ENCODE measurements around the gene TIMM8B. TPM values are rescaled to one million over a fixed set of nuclear protein-coding genes. Genes with fewer than 3 reads are reported as not detected.
A peak's percentile ranks its signal among the peaks of the same experiment; 100 is the strongest.

TIMM8B gene
- total and polyA plus RNA-seq, 10 of the 15 experiments (the other 5 are each of a cell fraction or from before 2014, with no cell fraction given): 64.9 to 271 (median 139) TPM

GRCh38 chr11:112057170-112057569 is 29.4 kb downstream of the TIMM8B start (continued):
- no peak for TF ChIP-seq KDM1A (IDR thresholded peaks at IDR 0.05; ENCODE audit: borderline replicate concordance)

- H3K4me1 ChIP-seq (ENCODE audit: control insufficient read depth, insufficient read depth, low read length): peaks cover 36% of the 10 kb centered on the region
- no peak for TF ChIP-seq SREBF2 (IDR thresholded peaks at IDR 0.05; ENCODE audit: low read length)
- no peak for TF ChIP-seq STAT1 (conservative IDR thresholded peaks at IDR 0.05)
- no peak for TF ChIP-seq IKZF1 (conservative IDR thresholded peaks at IDR 0.05)
- no peak for TF ChIP-seq EGR1 (IDR thresholded peaks at IDR 0.05; ENCODE audit: borderline replicate concordance in 1 of 2, low read depth in 2 of 2, low read length in 2 of 2)
- TF ChIP-seq MYB (IDR thresholded peaks at IDR 0.05; ENCODE audit: borderline replicate concordance, low read depth, low read length): no peak
- TF ChIP-seq, protein P1, sequence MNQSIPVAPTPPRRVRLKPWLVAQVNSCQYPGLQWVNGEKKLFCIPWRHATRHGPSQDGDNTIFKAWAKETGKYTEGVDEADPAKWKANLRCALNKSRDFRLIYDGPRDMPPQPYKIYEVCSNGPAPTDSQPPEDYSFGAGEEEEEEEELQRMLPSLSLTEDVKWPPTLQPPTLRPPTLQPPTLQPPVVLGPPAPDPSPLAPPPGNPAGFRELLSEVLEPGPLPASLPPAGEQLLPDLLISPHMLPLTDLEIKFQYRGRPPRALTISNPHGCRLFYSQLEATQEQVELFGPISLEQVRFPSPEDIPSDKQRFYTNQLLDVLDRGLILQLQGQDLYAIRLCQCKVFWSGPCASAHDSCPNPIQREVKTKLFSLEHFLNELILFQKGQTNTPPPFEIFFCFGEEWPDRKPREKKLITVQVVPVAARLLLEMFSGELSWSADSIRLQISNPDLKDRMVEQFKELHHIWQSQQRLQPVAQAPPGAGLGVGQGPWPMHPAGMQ (IDR thresholded peaks at IDR 0.05; ENCODE audit: borderline replicate concordance): no peak
- TF ChIP-seq FOXM1 (IDR thresholded peaks at IDR 0.05; ENCODE audit: low read depth, low read length): no peak
- TF ChIP-seq CREB1 (IDR thresholded peaks at IDR 0.05; ENCODE audit: low read depth): no peak
- no peak for TF ChIP-seq NKRF (conservative IDR thresholded peaks at IDR 0.05)
- no peak for TF ChIP-seq TARDBP (IDR thresholded peaks at IDR 0.05; ENCODE audit: borderline replicate concordance)
- TF ChIP-seq TCF3 (IDR thresholded peaks at IDR 0.05; ENCODE audit: borderline replicate concordance, insufficient read depth, low read depth, low read length): no peak
- no peak for TF ChIP-seq MXI1 (IDR thresholded peaks at IDR 0.05; ENCODE audit: low read depth, low read length)
- no peak for TF ChIP-seq CBFB (IDR thresholded peaks at IDR 0.05; ENCODE audit: low read depth)
- no peak for TF ChIP-seq GABPA (IDR thresholded peaks at IDR 0.05; ENCODE audit: low read depth)
- TF ChIP-seq, protein P2, sequence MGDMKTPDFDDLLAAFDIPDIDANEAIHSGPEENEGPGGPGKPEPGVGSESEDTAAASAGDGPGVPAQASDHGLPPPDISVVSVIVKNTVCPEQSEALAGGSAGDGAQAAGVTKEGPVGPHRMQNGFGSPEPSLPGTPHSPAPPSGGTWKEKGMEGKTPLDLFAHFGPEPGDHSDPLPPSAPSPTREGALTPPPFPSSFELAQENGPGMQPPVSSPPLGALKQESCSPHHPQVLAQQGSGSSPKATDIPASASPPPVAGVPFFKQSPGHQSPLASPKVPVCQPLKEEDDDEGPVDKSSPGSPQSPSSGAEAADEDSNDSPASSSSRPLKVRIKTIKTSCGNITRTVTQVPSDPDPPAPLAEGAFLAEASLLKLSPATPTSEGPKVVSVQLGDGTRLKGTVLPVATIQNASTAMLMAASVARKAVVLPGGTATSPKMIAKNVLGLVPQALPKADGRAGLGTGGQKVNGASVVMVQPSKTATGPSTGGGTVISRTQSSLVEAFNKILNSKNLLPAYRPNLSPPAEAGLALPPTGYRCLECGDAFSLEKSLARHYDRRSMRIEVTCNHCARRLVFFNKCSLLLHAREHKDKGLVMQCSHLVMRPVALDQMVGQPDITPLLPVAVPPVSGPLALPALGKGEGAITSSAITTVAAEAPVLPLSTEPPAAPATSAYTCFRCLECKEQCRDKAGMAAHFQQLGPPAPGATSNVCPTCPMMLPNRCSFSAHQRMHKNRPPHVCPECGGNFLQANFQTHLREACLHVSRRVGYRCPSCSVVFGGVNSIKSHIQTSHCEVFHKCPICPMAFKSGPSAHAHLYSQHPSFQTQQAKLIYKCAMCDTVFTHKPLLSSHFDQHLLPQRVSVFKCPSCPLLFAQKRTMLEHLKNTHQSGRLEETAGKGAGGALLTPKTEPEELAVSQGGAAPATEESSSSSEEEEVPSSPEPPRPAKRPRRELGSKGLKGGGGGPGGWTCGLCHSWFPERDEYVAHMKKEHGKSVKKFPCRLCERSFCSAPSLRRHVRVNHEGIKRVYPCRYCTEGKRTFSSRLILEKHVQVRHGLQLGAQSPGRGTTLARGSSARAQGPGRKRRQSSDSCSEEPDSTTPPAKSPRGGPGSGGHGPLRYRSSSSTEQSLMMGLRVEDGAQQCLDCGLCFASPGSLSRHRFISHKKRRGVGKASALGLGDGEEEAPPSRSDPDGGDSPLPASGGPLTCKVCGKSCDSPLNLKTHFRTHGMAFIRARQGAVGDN (IDR thresholded peaks at IDR 0.05): no peak
- no peak for TF ChIP-seq MEF2A (IDR thresholded peaks at IDR 0.05; ENCODE audit: insufficient read depth, low read depth, low read length)
These were observed 34.8 kb downstream of the TIMM8B start for GRCh38 chr11:112051768-112052167.

More at GRCh38 chr11:112051768-112052167, 34.8 kb downstream of the TIMM8B start:
- ChIA-PET RAD21 (ENCODE audit: unreplicated experiment) (no interaction called here), SMC1A (ENCODE audit: uncharacterized antibody, unreplicated experiment) (interaction anchor here (1.3 to 2.2 kb wide), 2 partner anchors 9 to 31 kb away, joined by 3 to 8 read pairs; no protein-coding TSS in a partner anchor), CTCF (no interaction called here), POLR2A (no interaction called here)
- Histone ChIP-seq H4K20me1 (ENCODE audit: control insufficient read depth, insufficient read depth) (no peaks in the 10 kb centered on the region), H2AFZ (ENCODE audit: control insufficient read depth, low read depth, low read length) (no peak overlapping the region), H3K4me2 (ENCODE audit: control insufficient read depth, insufficient read depth) (peak overlapping the region; percentile 68), H3K79me2 (ENCODE audit: control insufficient read depth, insufficient read depth, low read length) (peaks cover 3% of the 10 kb centered on the region), H3K27ac (ENCODE audit: control insufficient read depth, insufficient read depth) (peak overlapping the region; percentile 72), H3K4me3 (no peak overlapping the region), H3K36me3 (ENCODE audit: control insufficient read depth in 2 of 2, insufficient read depth in 2 of 2, low read length in 1 of 2) (peaks cover 1 to 26% of the 10 kb centered on the region in 2 experiments), H3K9me3 (replicated peaks; ENCODE audit: control insufficient read depth, insufficient read depth, low read length) (no peaks in the 10 kb centered on the region; the same call in 1 of the 3 replicates), H3K27me3 (replicated peaks in 1 of 2; ENCODE audit: control insufficient read depth in 2 of 2, insufficient read depth in 2 of 2, low read length in 1 of 2) (no peaks in the 10 kb centered on the region), H3K9ac (ENCODE audit: control insufficient read depth, insufficient read depth, low read length) (no peak overlapping the region)
- BruUV-seq (replicated peaks): no TSS peak
- WGBS (ENCODE audit: insufficient coverage, insufficient replicate concordance, low lambda C conversion rate, missing lambda C conversion rate): 89% methylated on average over 3 of the region's 3 CpGs
- in situ Hi-C loops (cut with MboI) (no loop called here), intact Hi-C loops (cut with micrococcal nuclease; ENCODE audit: unreplicated experiment) (no loop called here)
- ATAC-seq (peak; percentile 55), FAIRE-seq (peak; percentile 27), DNase-seq (ENCODE audit: low read depth, low spot score) (no peak)
